CD4-positive, alpha-beta T cell treated with Interleukin-6 at 100 ng/mL for 8 hours (primary cell): ENCODE results near the gene S100P.
"Not testable (repeated sequence)": the region's sequence is repeated elsewhere in the genome, so short reads cannot be mapped to it uniquely, and the experiment has no call there.

Experiments
- DNase-seq: peaks from one replicate; pipeline ENCODE4 v3.0.0-alpha.2; 2020; ENCODE audit warnings: mixed read lengths, low spot score

Gene S100P

GRCh38 chr4:6693231-6694176 is at the start of gene S100P:
TSS of gene S100P (plus strand) at chr4:6693878. CDS start at chr4:6693933, 55 bp downstream.
- DNase-seq = no peak

DNA sequence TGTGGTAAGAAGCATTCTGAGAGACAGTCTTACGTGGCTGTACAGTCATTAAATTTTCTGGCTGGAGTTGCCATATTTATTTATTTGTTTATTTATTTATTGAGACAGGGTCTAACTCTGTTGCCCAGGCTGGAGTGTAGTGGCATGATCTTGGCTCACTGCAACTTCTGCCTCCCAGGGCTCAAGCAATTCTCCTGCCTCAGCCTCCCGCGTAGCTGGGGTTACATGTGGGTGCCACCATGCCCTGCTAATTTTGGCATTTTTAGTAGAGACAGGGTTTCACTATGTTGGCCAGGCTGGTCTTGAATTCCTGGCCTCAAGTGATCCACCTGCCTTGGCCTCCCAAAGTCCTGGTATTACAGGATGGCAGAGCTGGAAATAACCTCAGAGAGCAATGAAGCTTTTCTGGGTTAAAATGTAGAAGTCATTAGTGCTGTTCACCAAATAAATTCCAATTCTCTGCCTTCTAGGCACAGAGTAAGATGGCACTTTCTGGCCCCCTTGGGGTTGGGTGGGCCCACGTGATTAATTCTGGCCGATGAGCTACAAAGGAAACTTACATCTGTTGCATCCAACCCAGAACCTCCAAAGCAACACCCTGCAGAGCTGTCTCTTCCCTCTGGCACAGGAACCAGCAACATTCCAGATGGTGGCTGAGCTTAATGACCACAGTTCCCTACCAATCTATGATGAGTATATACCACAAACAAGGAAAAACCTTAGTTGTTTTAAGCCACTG is 48.7 kb upstream of the S100P start:
- no peak for DNase-seq

- no peak for DNase-seq
Measured at GRCh38 chr4:6647169-6647568, 46.5 kb upstream of the S100P start.

GRCh38 chr4:6647582-6648230 is 46.0 kb upstream of the S100P start:
- no peak for DNase-seq

DNA sequence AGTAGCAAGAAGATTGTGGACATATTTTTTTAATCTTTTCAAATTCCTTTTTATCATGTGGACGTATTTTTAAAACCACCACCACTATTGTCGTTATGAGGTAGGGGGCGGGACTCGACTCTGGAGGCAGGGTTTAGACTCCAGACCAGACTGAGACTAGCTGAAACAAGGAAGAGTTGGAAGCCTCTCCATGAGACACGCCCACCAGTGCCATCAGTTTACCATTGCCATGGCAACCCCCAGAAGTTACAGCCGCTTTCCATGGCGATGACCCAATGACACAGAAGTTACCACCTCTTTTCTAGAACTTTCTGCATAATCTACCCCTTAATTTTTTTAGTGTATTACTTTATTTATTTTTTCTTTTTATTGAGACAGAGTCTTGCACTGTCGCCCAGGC is 44.5 kb upstream of the S100P start:
- DNase-seq = no peak

GRCh38 chr4:6654211-6654610 is 39.5 kb upstream of the S100P start:
- not testable (repeated sequence) for DNase-seq

GRCh38 chr4:6655291-6655690 is 38.4 kb upstream of the S100P start:
- not testable (repeated sequence) for DNase-seq

DNA sequence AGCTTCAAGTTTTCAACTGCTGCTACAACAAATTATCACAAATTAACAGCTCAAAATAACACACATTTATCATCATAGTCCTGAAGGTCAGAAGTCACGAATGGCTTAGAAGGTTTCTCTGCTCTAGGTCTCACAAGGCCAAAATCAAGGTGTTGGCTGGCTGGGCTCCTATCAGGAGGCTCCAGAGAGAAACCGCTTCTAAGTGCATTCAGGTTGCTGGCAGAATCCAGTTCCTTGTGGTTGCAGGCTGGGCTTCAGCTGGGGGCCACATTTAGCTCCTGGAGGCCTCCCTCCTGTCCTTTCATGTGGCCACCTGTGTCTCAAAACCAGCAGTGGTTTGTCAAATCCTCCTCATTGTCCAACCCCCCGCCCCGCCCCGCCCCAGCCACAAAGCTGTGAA is 37.8 kb upstream of the S100P start:
- no peak for DNase-seq

DNA sequence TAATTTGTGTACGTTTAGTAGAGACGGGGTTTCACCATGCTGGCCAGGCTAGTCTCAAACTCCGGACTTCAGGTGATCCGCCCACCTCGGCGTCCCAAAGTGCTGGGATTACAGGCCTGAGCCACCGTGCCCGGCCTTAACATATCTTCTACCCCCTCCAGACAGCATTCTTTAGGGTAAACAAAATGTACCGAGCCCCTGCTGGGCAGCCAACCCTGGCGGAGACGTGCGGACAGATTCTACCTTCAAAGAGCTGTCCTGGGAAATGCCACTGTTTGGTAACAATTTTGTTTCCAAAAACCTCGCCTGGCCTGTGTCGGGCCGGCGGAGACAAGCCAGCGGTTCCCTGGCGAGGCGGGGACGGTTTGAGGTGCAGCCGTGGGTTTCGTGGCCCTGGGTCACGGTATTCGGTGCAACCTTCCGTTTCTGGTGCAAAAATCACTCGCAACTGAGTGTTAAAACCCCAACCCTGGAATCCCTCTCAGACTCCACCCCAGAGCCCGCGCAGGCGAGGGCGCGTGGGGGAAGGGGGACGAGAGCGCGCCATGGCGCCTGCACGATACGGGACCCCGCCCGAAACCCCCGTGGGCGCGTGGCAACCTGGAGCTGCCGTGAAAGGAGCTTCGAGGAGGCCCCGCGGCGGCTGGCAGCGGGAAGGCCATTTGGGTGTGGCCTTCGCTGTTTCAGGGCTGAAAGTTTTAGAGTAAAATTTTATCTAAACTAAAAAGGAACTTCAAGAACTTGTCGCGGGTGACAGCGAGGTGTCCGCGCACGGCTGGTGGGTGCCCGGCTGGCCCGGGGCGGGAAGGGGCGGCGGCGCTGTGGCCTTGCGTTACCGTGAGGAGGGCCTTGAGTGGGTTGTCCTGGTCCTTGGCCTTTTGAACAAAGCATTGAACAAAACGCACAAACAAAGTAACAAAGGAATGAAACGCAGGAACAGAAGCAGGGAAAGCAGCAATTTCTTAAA is 36.2 kb upstream of the S100P start:
- no peak for DNase-seq

- DNase-seq = no peak
Measured at GRCh38 chr4:6658209-6658595, 35.5 kb upstream of the S100P start.

DNA sequence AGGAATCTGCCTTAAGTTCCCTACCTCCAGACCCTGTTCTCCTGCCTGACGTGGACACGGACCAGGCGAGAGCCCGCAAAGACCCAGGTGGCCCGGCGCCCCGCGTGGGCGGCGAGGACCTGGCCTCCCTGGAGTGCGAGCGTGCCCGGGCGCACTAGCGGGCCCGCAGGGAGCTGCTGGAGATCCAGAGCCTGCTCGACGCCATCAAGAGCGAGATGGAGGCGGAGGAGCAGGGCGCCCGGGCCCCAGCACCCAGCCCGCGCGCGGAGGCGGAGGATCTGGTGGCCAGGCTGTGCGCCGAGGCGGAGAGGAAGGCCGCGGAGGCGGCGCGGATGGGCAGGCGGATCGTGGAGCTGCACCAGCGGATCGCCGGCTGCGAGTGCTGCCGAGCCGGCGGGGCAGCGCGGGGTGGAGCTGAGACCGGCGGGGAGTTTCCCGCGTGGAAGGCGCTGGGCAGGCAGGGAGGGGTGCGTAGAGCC is 35.0 kb upstream of the S100P start:
- peak; percentile 33 for DNase-seq

DNA sequence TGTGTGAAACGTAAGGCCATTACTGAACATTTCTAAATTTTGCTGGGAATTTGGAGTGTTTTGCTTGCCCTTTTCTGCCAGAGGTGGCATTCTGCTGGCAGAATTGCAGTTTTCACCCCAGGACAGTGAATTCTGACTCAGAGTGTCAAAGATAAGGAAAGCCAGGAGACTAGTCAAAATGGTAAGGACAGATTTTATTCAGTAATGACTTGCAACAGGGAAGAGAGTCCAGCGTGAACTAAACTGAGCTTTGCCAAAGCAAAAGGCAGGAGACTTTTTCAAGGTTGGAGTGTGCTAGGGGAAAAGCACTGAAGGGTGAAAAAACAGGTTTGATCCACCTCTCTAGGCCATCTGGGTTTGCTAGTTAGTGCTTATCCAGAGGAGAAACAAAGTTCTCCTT is 33.8 kb upstream of the S100P start:
- no peak for DNase-seq

DNA sequence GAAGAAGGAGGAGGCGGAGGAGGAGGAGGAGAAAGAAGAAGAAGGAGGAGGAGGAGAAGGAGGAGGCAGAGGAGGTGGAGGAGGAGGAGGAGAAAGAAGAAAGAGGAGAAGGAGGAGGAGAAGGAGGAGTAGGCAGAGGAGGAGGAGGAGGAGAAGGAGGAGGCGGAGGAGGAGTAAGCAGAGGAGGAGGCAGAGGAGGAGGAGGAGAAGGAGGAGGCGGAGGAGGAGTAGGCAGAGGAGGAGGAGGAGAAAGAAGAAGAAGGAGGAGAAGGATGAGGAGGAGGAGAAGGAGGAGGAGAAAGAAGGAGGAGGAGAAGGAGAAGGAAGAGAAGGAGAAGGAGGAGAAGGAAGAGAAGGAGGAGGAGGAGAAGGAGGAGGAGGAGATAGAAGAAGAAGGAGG is 33.2 kb upstream of the S100P start:
- DNase-seq = no peak

DNA sequence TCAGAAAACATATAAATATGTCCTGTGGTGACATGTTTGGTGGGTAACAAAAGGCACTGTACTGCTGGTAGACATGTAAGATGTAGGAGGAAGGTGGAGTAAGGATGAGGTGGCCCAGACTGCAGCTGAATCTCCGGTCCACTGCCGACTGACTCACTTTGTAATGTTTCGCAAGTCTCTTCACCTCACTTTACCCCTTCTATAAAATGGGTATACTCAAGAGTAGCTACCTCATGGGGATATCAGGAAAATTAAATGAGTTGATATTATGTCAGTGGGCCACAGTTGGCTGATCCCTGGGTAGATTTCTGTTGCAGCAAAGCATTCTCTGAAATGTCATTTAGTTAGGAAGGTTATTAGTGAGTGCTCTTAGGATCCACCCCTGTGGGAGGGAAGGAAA is 31.1 kb upstream of the S100P start:
- no peak for DNase-seq

GRCh38 chr4:6663596-6664393 is 29.9 kb upstream of the S100P start:
- no peak for DNase-seq

DNA sequence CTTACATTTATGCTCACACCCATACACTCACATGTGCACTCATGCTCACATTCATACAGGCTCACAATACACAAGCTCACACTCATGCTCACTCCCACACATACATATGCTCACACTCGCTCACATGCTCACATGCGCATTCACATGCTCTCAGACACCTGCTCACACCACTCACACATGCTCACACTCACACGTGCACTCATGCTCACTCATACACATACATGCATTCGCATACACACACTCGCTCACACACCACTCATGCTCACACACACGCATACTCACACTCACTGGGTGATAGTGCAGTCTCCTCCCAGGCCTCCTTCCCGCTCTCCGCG is 28.4 kb upstream of the S100P start:
- no peak for DNase-seq

- DNase-seq = no peak
Measured at GRCh38 chr4:6668391-6668790, 25.3 kb upstream of the S100P start.

- no peak for DNase-seq
Measured at GRCh38 chr4:6671648-6672047, 22.0 kb upstream of the S100P start.

GRCh38 chr4:6672131-6672530 is 21.5 kb upstream of the S100P start:
- no peak for DNase-seq

GRCh38 chr4:6672541-6673190 is 21.0 kb upstream of the S100P start:
- not testable (repeated sequence) for DNase-seq
